ENCODE data around the gene SUMO4.

- TF ChIP-seq CTCF (IDR thresholded peaks at IDR 0.05 in 4 of 5, conservative IDR thresholded peaks at IDR 0.05 in 1 of 5): no peak
- TF ChIP-seq POLR2A (IDR thresholded peaks at IDR 0.05): no peak
These were observed 10.4 kb upstream of the SUMO4 start for GRCh38 chr6:149389509-149390297.

Measured in gastrocnemius medialis (tissue), 4 donors.